ENCODE results near the gene NOC3L.

Gene NOC3L

DNA sequence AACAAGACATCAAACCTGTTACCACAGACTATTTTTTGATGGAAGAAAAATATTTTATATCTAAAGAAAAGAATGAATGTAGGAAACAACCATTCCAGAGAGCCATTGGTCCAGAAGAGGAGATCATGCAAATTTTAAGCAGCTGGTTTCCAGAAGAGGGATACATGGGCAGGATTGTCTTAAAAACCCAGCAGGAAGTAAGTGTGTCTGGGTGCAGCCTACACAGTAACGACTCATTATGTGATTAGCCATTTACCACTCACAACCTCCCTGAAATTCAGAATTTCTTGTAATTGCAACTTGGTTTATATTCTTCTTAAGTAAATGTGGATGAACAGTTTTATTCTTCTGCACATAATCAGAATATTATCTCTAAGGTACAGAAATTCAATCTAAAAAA, 46.2 kb downstream of the NOC3L start:
- Histone ChIP-seq H3K27me3 (ENCODE audit: low read length) (no peaks in the 10 kb centered on the region), H3K9ac (ENCODE audit: low read length) (no peak overlapping the region), H3K27ac (ENCODE audit: low read depth, low read length) (no peak overlapping the region), H3K79me2 (ENCODE audit: insufficient read depth, low read length) (no peaks in the 10 kb centered on the region), H2AFZ (ENCODE audit: low read depth, low read length, severe bottlenecking) (no peak overlapping the region), H3K9me3 (ENCODE audit: insufficient read depth, low read length) (no peaks in the 10 kb centered on the region), H3F3A (ENCODE audit: insufficient read depth) (no peaks in the 10 kb centered on the region), H3K9me2 (replicated peaks; ENCODE audit: insufficient read depth, low read length) (no peaks in the 10 kb centered on the region), H3K4me2 (ENCODE audit: low read depth, low read length, poor library complexity, severe bottlenecking) (no peak overlapping the region), H4K20me1 (ENCODE audit: low read depth, low read length) (no peaks in the 10 kb centered on the region), H3K36me3 (ENCODE audit: low read length) (peaks cover 1% of the 10 kb centered on the region; the same call in 1 of the 2 replicates), H3K4me3 (ENCODE audit: insufficient read depth, low read length, poor library complexity, severe bottlenecking) (no peak overlapping the region)
- TF ChIP-seq, protein P1, sequence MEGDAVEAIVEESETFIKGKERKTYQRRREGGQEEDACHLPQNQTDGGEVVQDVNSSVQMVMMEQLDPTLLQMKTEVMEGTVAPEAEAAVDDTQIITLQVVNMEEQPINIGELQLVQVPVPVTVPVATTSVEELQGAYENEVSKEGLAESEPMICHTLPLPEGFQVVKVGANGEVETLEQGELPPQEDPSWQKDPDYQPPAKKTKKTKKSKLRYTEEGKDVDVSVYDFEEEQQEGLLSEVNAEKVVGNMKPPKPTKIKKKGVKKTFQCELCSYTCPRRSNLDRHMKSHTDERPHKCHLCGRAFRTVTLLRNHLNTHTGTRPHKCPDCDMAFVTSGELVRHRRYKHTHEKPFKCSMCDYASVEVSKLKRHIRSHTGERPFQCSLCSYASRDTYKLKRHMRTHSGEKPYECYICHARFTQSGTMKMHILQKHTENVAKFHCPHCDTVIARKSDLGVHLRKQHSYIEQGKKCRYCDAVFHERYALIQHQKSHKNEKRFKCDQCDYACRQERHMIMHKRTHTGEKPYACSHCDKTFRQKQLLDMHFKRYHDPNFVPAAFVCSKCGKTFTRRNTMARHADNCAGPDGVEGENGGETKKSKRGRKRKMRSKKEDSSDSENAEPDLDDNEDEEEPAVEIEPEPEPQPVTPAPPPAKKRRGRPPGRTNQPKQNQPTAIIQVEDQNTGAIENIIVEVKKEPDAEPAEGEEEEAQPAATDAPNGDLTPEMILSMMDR (IDR thresholded peaks at IDR 0.05; ENCODE audit: insufficient read depth, low read length, poor library complexity, severe bottlenecking) = no peak
- no peak for TF ChIP-seq EZH2phosphoT487 (conservative IDR thresholded peaks at IDR 0.05; ENCODE audit: low read length)

DNA sequence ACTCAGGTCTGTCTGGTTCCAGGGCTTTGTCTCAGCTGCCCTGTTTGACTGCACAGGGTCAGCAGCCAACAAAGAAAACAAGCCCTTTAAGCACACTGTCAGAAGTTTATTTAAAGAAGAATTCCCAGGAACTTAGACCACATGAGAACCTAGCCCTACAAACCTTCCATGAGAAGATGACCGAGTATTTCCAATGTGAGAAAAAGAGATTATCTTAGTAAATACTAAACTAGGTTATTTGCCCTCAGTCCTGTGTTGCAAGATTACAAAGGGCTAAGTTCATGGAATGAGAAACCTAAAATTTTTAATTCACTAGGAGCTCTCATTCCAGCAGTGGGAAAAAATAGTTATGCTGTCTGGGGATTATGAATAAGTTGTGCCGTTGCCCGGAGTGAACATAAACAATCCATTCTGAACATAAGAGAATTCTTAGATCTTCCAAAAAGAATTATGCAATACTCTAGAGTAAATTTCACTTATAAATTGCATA, 46.7 kb downstream of the NOC3L start:
- H2AFZ ChIP-seq (ENCODE audit: low read depth, low read length, severe bottlenecking) = no peak overlapping the region
- no peak overlapping the region for H3K4me2 ChIP-seq (ENCODE audit: low read depth, low read length, poor library complexity, severe bottlenecking)
- H3F3A ChIP-seq (ENCODE audit: insufficient read depth) = no peaks in the 10 kb centered on the region
- no peaks in the 10 kb centered on the region for H3K9me3 ChIP-seq (ENCODE audit: insufficient read depth, low read length)
- no peaks in the 10 kb centered on the region for H4K20me1 ChIP-seq (ENCODE audit: low read depth, low read length)
- no peaks in the 10 kb centered on the region for H3K36me3 ChIP-seq (ENCODE audit: low read length)
- TF ChIP-seq, protein P1 (IDR thresholded peaks at IDR 0.05; ENCODE audit: insufficient read depth, low read length, poor library complexity, severe bottlenecking) = no peak
- TF ChIP-seq EZH2phosphoT487 (conservative IDR thresholded peaks at IDR 0.05; ENCODE audit: low read length) = no peak
- H3K9me2 ChIP-seq (replicated peaks; ENCODE audit: insufficient read depth, low read length) = no peaks in the 10 kb centered on the region
- H3K9ac ChIP-seq (ENCODE audit: low read length) = no peak overlapping the region
- no peak overlapping the region for H3K4me3 ChIP-seq (ENCODE audit: insufficient read depth, low read length, poor library complexity, severe bottlenecking)
- H3K27me3 ChIP-seq (ENCODE audit: low read length) = no peaks in the 10 kb centered on the region
- no peaks in the 10 kb centered on the region for H3K79me2 ChIP-seq (ENCODE audit: insufficient read depth, low read length)
- H3K27ac ChIP-seq (ENCODE audit: low read depth, low read length) = no peak overlapping the region

DNA sequence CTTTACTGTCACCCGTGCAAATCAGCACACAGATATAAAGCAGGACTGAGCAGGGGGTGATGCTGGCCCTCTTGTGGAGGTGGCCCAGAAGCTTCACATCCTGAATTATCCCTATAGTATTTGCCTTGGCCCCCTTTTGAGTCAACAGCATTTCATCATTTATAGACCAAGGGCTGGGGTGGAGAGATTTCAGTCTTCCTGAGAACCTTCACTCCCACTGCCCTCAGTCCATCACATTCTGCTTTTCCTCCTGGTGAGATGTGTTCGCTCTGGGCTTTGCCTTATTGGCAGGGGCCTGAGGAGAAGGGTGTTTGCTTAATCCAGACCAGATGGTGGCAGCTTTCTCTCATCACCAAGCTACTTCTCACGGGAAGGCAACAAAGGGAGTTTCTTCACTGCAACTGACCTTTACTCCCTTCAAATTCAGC, 47.7 kb downstream of the NOC3L start:
- Histone ChIP-seq H3K9ac (ENCODE audit: low read length) (no peak overlapping the region), H4K20me1 (ENCODE audit: low read depth, low read length) (no peaks in the 10 kb centered on the region)

More for the DNA sequence above, 47.7 kb downstream of the NOC3L start:
- H3F3A ChIP-seq (ENCODE audit: insufficient read depth) = no peaks in the 10 kb centered on the region
- no peak overlapping the region for H3K4me2 ChIP-seq (ENCODE audit: low read depth, low read length, poor library complexity, severe bottlenecking)
- TF ChIP-seq, protein P1 (IDR thresholded peaks at IDR 0.05; ENCODE audit: insufficient read depth, low read length, poor library complexity, severe bottlenecking) = no peak
- TF ChIP-seq EZH2phosphoT487 (conservative IDR thresholded peaks at IDR 0.05; ENCODE audit: low read length) = no peak
- no peaks in the 10 kb centered on the region for H3K27me3 ChIP-seq (ENCODE audit: low read length)
- no peaks in the 10 kb centered on the region for H3K36me3 ChIP-seq (ENCODE audit: low read length)
- H2AFZ ChIP-seq (ENCODE audit: low read depth, low read length, severe bottlenecking) = no peak overlapping the region
- no peaks in the 10 kb centered on the region for H3K79me2 ChIP-seq (ENCODE audit: insufficient read depth, low read length)
- no peak overlapping the region for H3K4me3 ChIP-seq (ENCODE audit: insufficient read depth, low read length, poor library complexity, severe bottlenecking)
- H3K27ac ChIP-seq (ENCODE audit: low read depth, low read length) = no peak overlapping the region
- no peaks in the 10 kb centered on the region for H3K9me2 ChIP-seq (replicated peaks; ENCODE audit: insufficient read depth, low read length)
- H3K9me3 ChIP-seq (ENCODE audit: insufficient read depth, low read length) = no peaks in the 10 kb centered on the region

All from SU-DHL-6 (cell line).